Activated B cell treated with CpG ODN at 0.5 μM for 24 hours (primary cell): ENCODE data around the gene RAD51B. TPM values are rescaled to one million over a fixed set of nuclear protein-coding genes. Genes with fewer than 3 reads are reported as not detected.

ENCODE experiments used
- ATAC-seq: fragments of 200-7000 bp; cut with Tn5 transposase; one replicate; pipeline ENCODE4 v1.10.0; 2021; ENCODE audit warnings: low read depth, mild to moderate bottlenecking, moderate library complexity
- CTCF ChIA-PET: fragments of 350-600 bp; sonication (Branson Sonifier 250); formaldehyde crosslinking; loops from one replicate; lab custom pipeline; 2021; ENCODE audit warnings: antibody characterized with exemption; lab: Charles Lee
- POLR2A ChIA-PET: fragments of 350-600 bp; sonication (Branson Sonifier 250); formaldehyde crosslinking; loops from one replicate; lab custom pipeline; 2021; ENCODE audit warnings: antibody characterized with exemption; lab: Charles Lee
- DNase-seq: peaks from one replicate; pipeline ENCODE4 v3.0.0; 2022
- H3K27ac Mint-ChIP-seq: one replicate; pipeline ENCODE4 v1.8.0; 2020; ENCODE audit warnings: mixed read lengths
- H3K27me3 Mint-ChIP-seq: one replicate; pipeline ENCODE4 v1.8.0; 2021; ENCODE audit warnings: mixed read lengths
- H3K36me3 Mint-ChIP-seq: one replicate; pipeline ENCODE4 v1.8.0; 2021; ENCODE audit warnings: low read depth, mixed read lengths
- H3K4me1 Mint-ChIP-seq: one replicate; pipeline ENCODE4 v1.8.0; 2021; ENCODE audit warnings: mixed read lengths
- H3K4me3 Mint-ChIP-seq: one replicate; pipeline ENCODE4 v1.8.0; 2020; ENCODE audit warnings: mild to moderate bottlenecking, mixed read lengths
- H3K9me3 Mint-ChIP-seq: one replicate; pipeline ENCODE4 v1.8.0; 2020; ENCODE audit warnings: mixed read lengths
- intact Hi-C: fragments of 100-400 bp; cut with micrococcal nuclease; formaldehyde crosslinking; loops from one replicate; pipeline ENCODE4 v1.15.1; 2024
- total RNA-seq: library from RNA; stranded (reverse); gene quantifications from 2 replicates; pipeline ENCODE4 v1.2.3, GENCODE V29; 2022
- TF ChIP-seq, protein P1 (sequence below): fragments of 200-600 bp; IDR thresholded peaks from one replicate; pipeline ENCODE4 v1.8.0; 2022; ENCODE audit warnings: antibody characterized with exemption, mild to moderate bottlenecking

Gene RAD51B
- total RNA-seq, 1 donor from 2014 or later, result 53.9 TPM

DNA sequence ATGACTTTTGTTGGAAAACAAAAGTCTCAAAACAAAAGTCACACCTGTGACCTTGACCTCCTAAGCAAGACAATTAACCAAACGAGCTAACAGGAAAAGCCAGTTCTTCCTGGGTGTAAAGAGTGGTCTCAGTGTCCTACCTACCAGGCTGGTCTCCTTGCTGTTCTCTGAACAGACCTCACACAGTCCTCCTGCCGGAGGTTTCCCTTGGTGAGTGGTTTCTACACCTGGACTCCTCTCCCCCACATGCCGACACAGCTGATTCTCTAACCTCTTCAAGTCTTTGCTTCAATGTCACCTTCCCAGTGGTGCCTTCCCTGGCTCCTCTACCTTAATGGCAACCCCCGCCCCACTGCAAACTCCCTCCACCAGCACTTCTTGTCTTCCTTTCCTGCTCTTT lies 734.7 kb downstream of the RAD51B start:
- TF ChIP-seq, protein P1, sequence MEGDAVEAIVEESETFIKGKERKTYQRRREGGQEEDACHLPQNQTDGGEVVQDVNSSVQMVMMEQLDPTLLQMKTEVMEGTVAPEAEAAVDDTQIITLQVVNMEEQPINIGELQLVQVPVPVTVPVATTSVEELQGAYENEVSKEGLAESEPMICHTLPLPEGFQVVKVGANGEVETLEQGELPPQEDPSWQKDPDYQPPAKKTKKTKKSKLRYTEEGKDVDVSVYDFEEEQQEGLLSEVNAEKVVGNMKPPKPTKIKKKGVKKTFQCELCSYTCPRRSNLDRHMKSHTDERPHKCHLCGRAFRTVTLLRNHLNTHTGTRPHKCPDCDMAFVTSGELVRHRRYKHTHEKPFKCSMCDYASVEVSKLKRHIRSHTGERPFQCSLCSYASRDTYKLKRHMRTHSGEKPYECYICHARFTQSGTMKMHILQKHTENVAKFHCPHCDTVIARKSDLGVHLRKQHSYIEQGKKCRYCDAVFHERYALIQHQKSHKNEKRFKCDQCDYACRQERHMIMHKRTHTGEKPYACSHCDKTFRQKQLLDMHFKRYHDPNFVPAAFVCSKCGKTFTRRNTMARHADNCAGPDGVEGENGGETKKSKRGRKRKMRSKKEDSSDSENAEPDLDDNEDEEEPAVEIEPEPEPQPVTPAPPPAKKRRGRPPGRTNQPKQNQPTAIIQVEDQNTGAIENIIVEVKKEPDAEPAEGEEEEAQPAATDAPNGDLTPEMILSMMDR, result no peak
- ChIA-PET CTCF (no interaction called here), POLR2A (interaction anchor here (0.6 to 0.8 kb wide), 2 partner anchors 47 to 128 kb away, joined by 3 read pairs; no protein-coding TSS in a partner anchor)
- ATAC-seq (no peak), DNase-seq (no peak)
- no peak overlapping the region for H3K4me3 Mint-ChIP-seq
- H3K27ac Mint-ChIP-seq, result no peak overlapping the region
- intact Hi-C loops, result no loop called here
- no peaks in the 10 kb centered on the region for H3K27me3 Mint-ChIP-seq
- no peaks in the 10 kb centered on the region for H3K36me3 Mint-ChIP-seq
- peaks cover 51% of the 10 kb centered on the region for H3K4me1 Mint-ChIP-seq
- H3K9me3 Mint-ChIP-seq, result peaks cover 2% of the 10 kb centered on the region

DNA sequence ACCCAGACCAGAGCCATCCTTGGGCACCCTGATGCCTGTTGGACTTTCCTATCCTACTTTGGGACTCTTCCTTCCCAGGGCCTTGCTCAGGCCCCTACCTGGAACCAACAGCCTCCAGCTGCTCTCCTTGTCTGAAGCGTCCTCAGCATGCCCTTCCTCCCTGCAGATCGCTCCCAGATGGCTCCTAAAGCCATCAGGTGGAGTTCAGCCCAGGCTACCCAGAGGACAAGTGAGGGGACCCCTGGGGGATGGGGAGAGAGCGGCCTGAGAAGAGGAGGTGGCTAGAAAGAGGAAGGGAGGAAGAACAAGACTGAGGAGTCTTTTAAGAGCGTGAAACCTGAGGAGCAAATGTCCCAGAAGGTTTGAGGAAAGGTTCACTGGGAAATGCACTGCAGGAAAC lies 736.7 kb downstream of the RAD51B start:
- POLR2A ChIA-PET, result no interaction called here
- Mint-ChIP-seq H3K36me3 (no peaks in the 10 kb centered on the region), H3K27me3 (no peaks in the 10 kb centered on the region), H3K4me1 (peaks cover 51% of the 10 kb centered on the region), H3K4me3 (no peak overlapping the region), H3K27ac (no peak overlapping the region), H3K9me3 (peaks cover 2% of the 10 kb centered on the region)
- intact Hi-C loops, result no loop called here
- DNase-seq (no peak), ATAC-seq (no peak)
- TF ChIP-seq, protein P1, result no peak
- CTCF ChIA-PET, result interaction anchor here (0.6 kb wide), 1 partner anchor 82 kb away, joined by 3 read pairs; no protein-coding TSS in a partner anchor

GRCh38 chr14:68557648-68558047 lies 738.1 kb downstream of the RAD51B start:
- ATAC-seq, result no peak
- TF ChIP-seq, protein P1, result no peak
- no peak overlapping the region for H3K27ac Mint-ChIP-seq

GRCh38 chr14:68558096-68558495 lies 738.5 kb downstream of the RAD51B start:
- H3K36me3 Mint-ChIP-seq, result no peaks in the 10 kb centered on the region
- no peak overlapping the region for H3K4me3 Mint-ChIP-seq
- DNase-seq (no peak), ATAC-seq (no peak)
- no peaks in the 10 kb centered on the region for H3K27me3 Mint-ChIP-seq
- no peak overlapping the region for H3K27ac Mint-ChIP-seq
- peaks cover 2% of the 10 kb centered on the region for H3K9me3 Mint-ChIP-seq
- ChIA-PET POLR2A (interaction anchor here (0.6 kb wide), 1 partner anchor 70 kb away, joined by 5 read pairs; no protein-coding TSS in a partner anchor), CTCF (no interaction called here)
- TF ChIP-seq, protein P1, result no peak
- H3K4me1 Mint-ChIP-seq, result peaks cover 46% of the 10 kb centered on the region
- intact Hi-C loops, result no loop called here

More at GRCh38 chr14:68557648-68558047, 738.1 kb downstream of the RAD51B start:
- Mint-ChIP-seq H3K9me3 (peaks cover 2% of the 10 kb centered on the region), H3K27me3 (no peaks in the 10 kb centered on the region), H3K4me1 (peaks cover 47% of the 10 kb centered on the region), H3K4me3 (no peak overlapping the region), H3K36me3 (no peaks in the 10 kb centered on the region)
- ChIA-PET CTCF (no interaction called here), POLR2A (interaction anchor here (0.6 kb wide), 1 partner anchor 71 kb away, joined by 5 read pairs; no protein-coding TSS in a partner anchor)
- intact Hi-C loops, result no loop called here
- no peak for DNase-seq

- POLR2A ChIA-PET, result no interaction called here
- TF ChIP-seq, protein P1, result no peak
- CTCF ChIA-PET, result no interaction called here
- H3K36me3 Mint-ChIP-seq, result no peaks in the 10 kb centered on the region
- ATAC-seq (no peak), DNase-seq (no peak)
- intact Hi-C loops, result no loop called here
- H3K27me3 Mint-ChIP-seq, result no peaks in the 10 kb centered on the region
- H3K4me3 Mint-ChIP-seq, result no peak overlapping the region
- peaks cover 46% of the 10 kb centered on the region for H3K4me1 Mint-ChIP-seq
- peaks cover 2% of the 10 kb centered on the region for H3K9me3 Mint-ChIP-seq
- H3K27ac Mint-ChIP-seq, result no peak overlapping the region
These were observed 740.4 kb downstream of the RAD51B start for GRCh38 chr14:68559949-68560348.
